GM12865 (cell line): ENCODE measurements around the gene SLC27A3.

Experiments used
- DNase-seq: peaks from one replicate; pipeline ENCODE4 v3.0.0; 2010; ENCODE audit warnings: low read depth
- H3K4me3 ChIP-seq: 2 replicates; pipeline ENCODE4 v1.5.1; 2011; ENCODE audit warnings: mild to moderate bottlenecking, low read depth, low read length, control low read depth
- TF ChIP-seq, protein P1 (sequence below): IDR thresholded peaks from 2 replicates; pipeline ENCODE4 v1.5.1; 2011; ENCODE audit warnings: low read length, control low read depth, low read depth, inconsistent platforms; ENCODE audit not compliant: insufficient read depth; ENCODE audit errors: missing control alignments

SLC27A3 gene

DNA sequence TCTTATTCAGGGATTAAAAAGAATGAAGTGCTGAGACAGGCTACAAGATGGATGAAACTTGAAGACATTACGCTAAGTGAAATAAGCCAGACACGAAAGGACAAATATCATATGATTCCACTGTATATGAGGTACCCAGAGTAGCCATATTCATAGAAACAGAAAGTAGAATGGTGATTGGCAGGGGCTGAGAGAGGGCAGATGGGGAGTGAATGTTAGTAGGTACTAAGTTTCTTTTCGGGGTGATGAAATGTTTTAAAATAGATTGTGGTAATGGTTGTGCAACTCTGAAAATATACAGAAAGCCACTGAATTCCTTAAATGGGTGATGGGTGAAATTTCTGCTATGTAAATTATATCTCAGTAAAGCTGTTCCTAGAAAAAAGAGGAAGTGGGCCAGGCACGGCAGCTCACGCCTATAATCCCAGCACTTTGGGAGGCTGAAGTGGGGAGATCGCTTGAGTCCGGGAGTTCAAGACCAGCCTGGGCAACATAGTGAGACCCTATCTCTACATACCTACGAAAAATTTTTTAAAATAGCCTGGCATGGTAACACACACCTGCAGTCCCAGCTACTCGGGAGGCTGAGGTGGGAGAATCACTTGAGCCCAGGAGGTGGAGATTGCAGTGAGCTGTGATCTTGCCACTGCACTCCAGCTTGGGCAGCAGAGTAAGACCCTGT lies 15.9 kb downstream of the SLC27A3 start:
- TF ChIP-seq, protein P1, sequence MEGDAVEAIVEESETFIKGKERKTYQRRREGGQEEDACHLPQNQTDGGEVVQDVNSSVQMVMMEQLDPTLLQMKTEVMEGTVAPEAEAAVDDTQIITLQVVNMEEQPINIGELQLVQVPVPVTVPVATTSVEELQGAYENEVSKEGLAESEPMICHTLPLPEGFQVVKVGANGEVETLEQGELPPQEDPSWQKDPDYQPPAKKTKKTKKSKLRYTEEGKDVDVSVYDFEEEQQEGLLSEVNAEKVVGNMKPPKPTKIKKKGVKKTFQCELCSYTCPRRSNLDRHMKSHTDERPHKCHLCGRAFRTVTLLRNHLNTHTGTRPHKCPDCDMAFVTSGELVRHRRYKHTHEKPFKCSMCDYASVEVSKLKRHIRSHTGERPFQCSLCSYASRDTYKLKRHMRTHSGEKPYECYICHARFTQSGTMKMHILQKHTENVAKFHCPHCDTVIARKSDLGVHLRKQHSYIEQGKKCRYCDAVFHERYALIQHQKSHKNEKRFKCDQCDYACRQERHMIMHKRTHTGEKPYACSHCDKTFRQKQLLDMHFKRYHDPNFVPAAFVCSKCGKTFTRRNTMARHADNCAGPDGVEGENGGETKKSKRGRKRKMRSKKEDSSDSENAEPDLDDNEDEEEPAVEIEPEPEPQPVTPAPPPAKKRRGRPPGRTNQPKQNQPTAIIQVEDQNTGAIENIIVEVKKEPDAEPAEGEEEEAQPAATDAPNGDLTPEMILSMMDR, result no peak
- peak; percentile 93 for DNase-seq
- H3K4me3 ChIP-seq, result peak overlapping the region; percentile 28

DNA sequence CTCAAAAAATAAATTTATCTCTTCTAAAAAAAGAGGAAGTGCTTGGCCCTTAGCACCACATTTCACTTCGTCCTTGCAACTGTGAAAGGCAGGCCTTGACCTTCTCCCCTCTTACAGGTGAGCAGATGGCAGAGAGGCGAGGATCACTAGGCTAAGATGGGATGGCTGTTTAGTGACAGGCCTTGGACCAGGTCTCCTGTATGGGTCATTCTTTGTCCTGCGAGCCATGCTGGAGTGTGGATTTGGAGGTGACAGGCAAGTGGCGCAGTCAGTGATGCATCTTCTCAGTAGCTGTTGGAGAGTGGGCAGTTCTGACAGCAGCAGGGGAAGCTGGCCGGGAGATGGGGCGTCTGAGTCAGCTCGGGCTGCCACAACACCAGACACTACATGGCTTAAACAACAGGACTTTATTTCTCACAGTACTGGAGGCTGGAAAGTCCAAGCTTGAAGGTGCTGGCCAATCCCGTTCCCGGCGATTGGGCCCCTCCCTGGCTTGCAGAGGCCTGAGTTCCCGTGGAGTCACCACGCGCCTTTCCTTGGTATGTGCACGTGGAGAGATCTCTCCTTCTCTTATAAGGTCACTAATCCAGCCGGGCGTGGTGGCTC lies 16.5 kb downstream of the SLC27A3 start:
- peak overlapping the region; percentile 28 for H3K4me3 ChIP-seq
- TF ChIP-seq, protein P1, result no peak
- DNase-seq, result peak; percentile 62

DNA sequence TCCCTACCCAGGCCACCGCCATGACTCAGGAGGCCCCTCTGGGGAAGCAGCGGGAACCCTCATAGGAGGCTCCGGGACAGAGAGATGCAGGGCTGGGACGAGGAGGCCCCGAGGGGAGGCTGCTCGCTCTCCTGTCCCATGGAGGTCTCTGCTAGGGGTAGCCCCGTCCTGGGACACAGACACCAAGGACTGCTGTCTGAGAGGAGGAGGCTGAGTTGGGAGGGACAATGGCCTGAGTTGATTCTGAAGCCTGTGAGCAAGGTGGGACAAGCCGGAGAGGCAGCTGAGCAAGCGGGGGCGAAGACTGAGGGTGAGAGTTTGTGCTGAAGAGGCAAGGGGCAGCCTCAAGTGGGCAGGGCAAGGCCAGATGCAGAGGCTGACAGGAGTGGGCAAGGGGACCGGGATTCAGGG lies 17.4 kb downstream of the SLC27A3 start:
- no peak overlapping the region for H3K4me3 ChIP-seq
- TF ChIP-seq, protein P1, result no peak
- DNase-seq, result no peak

DNA sequence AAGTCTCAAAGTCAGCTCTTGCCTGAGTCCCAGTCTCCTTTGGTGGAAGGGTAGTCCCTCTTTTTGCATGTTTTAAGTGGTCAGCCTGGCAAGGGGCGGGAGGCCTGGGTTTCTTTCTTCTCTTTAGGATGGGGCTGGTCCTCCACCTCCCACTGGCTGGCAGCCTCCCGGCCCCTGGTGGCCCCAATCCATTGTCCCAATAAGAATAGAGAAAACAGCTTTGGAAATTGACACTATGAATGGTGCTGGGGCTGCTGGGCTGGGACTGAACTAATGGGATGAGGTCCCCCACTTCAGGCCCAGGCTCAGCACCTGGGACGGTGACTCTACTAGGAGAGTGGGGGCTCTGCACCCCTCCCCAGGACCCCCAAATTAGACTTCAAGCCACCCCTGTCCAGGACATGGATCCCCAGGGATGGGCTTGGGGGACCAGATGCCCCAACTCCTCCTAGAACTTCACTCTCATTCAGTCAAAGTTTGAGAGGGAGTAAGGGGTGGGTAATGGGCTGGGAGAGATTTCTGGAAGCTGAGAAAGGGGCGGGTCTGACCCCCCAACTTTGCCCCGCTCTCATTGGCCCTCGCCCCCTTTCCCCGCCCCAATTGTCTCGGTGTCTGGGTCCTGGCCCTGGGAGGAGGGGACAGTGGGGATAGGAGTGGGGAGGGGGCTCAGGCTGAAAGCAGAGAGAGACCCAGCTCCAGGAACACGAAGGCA lies 18.2 kb downstream of the SLC27A3 start:
- TF ChIP-seq, protein P1, result no peak
- DNase-seq, result no peak
- H3K4me3 ChIP-seq, result no peak overlapping the region

DNA sequence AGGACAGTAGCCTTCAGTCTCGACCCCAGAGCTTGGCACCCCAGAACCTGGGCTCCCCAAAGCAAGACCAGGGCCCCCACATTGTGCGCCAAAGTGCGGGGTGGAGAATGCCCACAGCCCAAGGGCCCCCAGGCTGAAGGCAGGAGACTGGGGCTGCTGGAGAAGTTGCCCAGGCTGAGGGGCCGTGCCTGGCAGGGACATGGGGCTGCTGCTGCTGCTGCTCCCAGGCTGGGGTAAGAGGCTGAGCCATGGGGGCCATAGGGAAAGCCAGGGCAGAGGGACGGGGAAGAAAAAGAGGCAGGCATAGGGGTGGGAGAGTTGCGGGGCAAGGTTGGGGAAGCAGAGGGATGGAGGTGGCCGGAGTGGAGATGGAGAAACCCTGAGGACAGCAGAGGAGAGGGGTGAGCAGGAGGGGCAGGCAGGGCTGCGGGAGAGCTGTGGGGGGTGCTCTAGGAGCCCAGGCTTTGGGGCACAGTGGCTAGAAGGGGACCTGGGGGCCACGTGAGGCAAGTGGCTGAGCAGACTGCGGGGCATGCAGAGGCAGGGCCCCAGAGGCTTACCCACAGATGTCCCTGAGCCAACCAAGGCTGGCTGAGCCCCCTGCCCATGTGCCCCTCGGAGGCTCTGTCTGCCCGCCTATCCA lies 18.9 kb downstream of the SLC27A3 start:
- no peak for DNase-seq
- H3K4me3 ChIP-seq, result no peak overlapping the region
- TF ChIP-seq, protein P1, result no peak

DNA sequence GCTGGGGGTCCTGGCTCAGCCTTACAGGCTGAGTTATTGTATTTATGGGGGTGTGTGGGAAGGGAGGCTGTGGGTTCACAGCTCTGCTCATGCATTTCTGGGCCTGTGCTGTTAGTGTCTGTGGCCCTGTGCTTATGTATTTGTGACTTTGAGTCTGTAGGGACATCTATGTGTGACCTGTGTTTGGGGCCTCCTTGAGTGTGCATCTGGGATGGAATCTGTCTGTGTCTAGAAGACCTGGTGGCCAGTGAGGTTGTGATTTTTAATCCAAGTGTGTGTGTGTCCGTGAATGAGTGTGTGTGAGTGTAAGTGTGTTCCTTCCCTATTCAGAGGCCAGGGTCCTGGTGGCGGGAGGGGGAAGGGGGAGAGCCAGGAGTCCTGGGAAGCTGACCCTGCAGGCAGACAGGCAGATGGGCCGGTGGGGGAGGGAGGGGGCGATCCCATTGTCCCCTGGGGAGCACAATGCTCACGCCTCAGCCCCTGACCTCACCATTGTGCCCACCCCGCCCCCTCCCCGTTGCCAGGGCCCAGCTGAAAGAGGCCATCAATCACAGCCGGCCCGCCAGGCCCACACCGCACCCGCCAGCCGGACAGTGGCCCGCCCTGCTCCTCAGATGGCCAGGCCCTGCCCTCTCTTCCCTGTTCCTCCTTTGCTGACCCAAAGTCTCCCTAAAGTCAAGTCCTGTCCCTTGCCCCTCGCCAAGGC lies 19.6 kb downstream of the SLC27A3 start:
- TF ChIP-seq, protein P1, result no peak
- no peak overlapping the region for H3K4me3 ChIP-seq
- DNase-seq, result no peak
